HG03108 (cell line): Measurements from ENCODE around the gene OR51T1.
"Not testable (repeated sequence)": the region's sequence is repeated elsewhere in the genome, so short reads cannot be mapped to it uniquely, and the experiment has no call there.

Source experiments
- ATAC-seq: cut with Tn5 transposase; IDR thresholded peaks from one replicate; pipeline ENCODE4 v1.9.1; 2021; ENCODE audit warnings: moderate library complexity; ENCODE audit not compliant: unreplicated experiment

Gene OR51T1, protein sequence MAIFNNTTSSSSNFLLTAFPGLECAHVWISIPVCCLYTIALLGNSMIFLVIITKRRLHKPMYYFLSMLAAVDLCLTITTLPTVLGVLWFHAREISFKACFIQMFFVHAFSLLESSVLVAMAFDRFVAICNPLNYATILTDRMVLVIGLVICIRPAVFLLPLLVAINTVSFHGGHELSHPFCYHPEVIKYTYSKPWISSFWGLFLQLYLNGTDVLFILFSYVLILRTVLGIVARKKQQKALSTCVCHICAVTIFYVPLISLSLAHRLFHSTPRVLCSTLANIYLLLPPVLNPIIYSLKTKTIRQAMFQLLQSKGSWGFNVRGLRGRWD

DNA sequence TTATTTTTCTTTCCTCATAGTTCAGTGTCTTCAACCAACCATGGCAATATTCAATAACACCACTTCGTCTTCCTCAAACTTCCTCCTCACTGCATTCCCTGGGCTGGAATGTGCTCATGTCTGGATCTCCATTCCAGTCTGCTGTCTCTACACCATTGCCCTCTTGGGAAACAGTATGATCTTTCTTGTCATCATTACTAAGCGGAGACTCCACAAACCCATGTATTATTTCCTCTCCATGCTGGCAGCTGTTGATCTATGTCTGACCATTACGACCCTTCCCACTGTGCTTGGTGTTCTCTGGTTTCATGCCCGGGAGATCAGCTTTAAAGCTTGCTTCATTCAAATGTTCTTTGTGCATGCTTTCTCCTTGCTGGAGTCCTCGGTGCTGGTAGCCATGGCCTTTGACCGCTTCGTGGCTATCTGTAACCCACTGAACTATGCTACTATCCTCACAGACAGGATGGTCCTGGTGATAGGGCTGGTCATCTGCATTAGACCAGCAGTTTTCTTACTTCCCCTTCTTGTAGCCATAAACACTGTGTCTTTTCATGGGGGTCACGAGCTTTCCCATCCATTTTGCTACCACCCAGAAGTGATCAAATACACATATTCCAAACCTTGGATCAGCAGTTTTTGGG, at the start of gene OR51T1:
TSS of gene OR51T1 (plus strand) at position 41 of the 641 bp plus-strand sequence. CDS start at position 41, 0 bp downstream.
- no peak for ATAC-seq

DNA sequence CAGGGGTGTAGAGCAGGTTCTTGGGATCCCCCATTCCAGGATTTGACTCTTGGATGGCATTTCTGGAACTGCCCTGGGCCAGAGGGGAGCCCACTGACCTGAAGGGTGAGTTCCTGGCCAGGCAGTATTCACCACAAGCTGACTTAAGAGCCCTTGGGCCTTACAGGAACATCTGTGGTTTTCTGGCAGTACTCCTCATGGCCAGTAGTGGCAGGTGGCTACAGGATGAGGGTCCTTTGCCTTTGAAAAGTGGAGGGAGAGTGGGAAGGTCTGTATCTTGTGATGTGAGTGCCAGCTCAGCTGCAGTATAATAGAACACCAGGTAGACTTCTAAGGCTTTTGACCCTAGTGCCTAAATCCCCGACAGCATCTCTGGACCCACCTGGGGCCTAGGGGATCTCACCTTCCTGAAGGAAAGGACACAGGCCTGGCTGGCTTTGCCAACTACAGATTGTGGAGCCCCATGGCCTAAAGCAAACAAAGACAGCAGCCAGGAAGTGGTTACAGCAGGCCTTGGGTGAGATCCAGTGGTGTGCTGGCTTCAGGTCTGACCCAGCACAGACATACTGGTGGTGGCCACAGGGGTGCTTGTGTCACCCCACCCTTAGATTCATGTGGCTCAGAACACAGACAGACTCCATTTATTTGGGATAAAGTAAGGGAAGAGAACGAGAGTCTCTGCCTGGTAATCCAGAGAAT, 41.7 kb upstream of the OR51T1 start:
- ATAC-seq, result no peak

DNA sequence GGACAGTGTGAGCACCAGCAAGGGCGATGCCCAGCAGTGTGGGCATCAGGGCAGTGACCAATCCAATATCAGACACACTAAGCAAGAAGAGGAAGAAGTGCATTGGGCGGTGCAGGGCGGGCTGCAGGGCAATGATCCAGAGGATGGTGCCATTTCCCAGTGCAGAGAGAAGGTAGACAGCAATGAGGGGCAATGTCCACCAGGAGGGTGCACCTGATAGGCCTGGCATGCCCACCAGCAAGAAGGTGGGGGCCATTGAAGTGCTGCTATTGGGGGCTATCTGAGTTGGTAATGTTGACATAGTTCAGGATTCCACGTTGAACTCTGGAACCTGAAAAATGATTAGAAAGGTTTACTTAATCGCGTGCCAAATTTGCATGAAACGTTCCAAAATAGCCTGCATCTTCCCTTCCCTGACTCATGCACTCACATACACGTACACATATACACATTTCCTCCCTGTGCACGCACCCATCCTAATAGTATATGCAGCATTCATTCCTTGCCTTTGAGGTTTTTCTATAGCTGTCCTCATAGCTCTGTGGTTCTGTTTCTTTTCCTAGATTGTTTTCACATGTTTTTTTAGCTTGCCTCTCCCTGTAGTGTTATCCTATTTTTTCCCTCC, 32.7 kb upstream of the OR51T1 start, which contains the start of gene OR51S1:
TSS of gene OR51S1 (minus strand) at position 301 of the 625 bp plus-strand sequence. CDS start at position 301, 0 bp downstream.
- no peak for ATAC-seq

DNA sequence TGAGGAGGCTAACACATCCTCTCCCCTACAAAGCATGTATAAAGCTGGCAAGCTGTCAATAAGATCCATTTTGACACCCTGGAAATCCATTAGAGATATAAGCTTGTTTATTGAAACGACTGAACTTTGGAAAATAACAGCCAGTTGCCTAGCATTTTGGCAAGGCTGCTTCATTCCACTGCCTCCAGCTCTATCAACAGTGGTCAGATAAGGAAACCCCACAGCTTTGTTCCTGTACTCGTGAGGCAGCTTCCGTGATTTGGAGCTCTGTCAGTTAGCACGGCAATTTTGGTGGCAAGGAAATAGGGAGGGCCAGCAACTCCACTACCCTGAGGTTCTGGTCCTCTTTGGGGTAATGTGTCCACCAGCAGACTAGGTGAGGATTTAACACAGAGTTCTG, 30.7 kb upstream of the OR51T1 start:
- no peak for ATAC-seq

DNA sequence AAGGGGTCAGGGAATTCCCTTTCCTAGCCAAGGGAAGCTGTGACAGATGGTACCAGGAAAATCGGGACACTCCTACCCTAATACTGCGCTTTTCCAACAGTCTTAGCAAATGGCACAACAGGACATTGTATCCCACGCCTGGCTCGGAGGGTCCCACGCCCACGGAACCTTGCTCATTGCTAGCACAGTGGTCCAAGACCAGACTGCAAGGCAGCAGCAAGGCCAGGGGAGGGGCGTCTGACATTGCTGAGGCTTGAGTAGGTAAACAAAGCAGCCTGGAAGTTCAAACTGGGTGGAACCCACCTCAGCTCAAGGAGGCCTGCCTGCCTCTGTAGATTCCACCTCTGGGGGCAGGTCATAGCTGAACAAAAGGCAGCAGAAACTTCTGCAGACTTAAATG, 27.4 kb upstream of the OR51T1 start:
- ATAC-seq, result not testable (repeated sequence)

DNA sequence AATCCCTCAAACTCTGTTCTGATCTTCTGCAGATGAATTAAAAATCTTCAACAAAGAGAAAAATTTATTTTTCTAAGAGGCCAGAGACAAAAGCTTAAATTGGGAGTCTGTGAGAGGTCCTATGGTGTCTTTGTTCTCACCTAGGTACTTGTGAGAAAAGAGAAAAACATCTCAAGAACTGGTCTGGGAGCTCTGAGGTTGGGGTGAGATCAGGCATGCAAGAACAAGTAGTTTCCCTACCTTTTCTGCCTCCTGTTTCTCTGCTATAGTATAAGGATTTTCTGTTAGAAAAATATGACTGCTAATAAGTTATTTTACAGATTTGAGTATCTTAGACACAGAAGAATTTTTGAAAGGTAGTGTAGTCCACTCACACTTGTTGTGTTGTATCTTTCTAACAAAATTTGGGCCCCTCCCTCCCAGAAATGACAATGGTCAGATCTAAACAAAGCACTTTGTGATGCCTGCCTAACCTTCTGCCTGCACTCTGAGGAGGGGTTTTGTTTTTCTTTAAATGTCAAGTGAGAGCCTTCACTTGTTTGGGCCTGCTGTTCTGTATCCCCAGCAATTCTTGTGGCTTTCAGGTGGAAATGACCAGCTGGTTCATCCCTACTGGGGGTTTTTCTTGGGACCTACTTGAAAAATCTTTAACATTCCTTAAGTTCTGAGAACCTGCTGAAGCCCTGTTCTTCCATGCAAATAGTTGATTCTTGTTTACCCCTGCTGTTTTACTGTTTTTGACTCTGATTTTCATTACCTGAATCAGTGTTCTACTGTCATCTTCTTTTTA, 19.1 kb upstream of the OR51T1 start:
- no peak for ATAC-seq

DNA sequence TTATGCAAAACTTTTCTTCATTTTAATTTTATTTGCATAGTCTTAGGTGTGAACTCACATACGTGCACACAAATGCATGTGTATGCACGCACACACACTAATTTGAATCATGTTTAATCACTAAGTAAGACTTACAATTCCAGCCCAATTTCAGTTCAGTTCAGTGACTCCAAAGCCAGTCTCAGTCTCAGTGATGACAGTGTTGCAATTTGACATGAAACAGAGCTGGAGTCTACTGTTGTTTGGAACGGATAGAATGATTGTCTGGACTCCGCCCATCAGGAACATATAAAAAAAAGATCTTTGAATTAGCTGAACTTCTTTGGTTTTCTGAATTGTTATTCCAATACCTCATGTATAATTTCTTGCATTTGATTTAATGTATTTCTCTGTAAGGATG, 17.8 kb upstream of the OR51T1 start:
- no peak for ATAC-seq

DNA sequence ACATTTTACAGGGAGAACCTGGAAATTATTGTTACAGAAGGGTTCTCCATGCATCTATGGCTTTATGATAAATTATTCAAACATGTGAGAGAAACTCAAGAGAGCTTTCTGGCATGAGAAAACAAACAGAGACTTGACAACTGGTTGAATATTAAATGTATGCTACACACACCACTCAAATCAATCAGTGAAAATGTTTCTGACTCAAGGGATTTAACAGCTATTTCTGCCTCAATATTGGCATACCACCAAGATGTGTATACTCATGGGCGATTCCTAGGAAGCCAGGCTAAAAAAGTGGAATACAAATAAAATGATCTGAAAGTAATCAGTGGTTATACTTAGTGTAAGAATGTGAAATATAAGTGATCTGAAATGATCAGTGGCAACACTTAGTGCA, 15.8 kb upstream of the OR51T1 start:
- no peak for ATAC-seq

DNA sequence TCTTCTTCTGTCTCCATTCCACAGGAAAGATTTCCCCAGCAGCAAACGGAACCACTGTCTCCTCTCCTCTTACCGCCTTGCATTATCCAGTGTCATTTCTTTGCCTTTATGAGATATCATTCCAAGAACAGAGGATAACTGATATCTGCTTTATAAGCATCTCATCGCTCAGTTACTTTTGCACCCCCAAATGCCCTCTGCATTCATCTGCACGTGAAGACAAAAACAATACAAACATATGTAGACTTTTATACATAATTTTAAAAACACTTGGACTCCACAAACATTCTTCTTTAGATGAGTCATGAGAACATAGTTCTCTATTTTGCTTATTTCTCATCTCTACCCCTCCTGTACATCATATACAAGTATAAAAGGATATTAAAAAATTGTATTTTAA, 512 bp upstream of the OR51T1 start:
- ATAC-seq, result no peak

DNA sequence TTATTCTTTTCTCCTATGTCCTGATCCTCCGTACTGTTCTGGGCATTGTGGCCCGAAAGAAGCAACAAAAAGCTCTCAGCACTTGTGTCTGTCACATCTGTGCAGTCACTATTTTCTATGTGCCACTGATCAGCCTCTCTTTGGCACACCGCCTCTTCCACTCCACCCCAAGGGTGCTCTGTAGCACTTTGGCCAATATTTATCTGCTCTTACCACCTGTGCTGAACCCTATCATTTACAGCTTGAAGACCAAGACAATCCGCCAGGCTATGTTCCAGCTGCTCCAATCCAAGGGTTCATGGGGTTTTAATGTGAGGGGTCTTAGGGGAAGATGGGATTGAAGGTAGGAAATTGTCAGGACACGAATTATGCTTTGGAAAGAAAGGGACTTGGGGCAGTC, 843 bp downstream of the OR51T1 start:
- ATAC-seq, result no peak

DNA sequence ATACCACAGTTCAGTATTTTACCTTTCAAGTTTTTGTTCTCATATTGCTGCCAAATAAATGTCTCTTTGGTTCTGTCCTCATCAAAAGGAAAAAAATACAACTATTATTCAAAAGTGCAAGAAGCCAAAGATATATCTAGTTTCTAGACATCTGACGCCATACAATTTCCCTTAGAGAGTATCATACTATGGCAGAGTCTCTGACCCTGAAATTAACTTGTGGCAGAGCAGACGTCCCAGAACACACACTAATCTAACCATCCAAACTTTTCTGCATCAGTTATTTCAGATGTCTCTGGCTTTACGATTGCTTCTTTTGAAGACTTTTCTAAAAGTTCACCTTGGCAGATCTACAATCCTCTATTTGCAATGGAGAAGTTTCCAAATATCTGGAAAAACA, 2.7 kb downstream of the OR51T1 start:
- ATAC-seq, result no peak

DNA sequence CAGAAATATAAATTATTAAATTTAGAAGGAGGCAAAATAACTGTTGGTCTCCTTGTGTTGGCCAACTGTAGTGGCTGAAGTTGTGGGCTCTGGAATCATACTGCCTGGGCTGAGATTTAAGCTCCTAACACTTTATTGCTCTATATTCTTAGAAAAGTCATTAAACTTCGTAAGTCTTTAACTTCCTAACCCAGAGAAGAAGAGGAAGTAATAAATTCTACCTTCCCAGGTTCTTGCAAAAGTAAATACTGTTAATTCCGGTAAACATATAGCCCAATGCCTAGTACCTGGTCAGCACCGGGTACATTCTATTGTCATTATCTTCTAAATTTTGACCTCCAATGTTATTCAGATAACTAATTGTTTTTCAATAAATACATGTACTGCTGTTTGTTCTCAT, 4.5 kb downstream of the OR51T1 start:
- no peak for ATAC-seq

DNA sequence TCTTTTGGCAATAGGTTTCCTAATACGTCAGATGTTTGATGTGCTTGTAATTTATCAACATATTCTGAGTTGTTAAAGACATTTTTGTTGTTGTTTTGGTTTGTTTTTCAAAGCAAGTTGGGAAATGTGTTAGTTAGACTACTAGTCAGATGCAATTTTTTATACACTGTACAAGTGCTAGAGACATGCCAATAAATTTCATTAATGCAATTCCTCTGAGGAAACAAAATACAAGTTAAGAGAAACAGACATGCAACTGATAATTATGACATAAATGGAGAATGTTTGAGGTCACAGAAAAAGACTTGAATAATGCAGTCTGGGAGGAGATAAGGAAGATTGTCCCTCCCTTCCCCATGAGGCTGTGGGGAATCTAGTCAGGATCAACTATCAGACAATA, 5.9 kb downstream of the OR51T1 start:
- ATAC-seq, result no peak

DNA sequence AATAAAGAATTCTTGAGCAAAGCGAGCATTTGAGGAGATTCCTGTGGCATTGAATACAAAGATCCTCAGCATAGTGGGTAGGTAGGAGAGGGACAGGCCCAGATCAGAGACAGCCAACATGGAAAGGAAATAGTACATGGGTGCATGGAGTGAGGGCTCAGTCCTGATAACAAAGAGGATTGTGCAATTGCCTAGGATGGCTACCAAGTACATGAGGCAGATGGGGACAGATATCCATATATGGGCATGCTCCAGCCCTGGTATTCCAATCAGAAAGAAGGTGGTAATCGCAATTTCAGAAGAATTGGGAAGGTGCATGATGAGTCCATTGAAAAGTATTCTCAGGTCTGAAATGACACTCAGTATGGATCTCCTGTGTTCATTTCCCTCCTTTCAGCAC, 8.6 kb downstream of the OR51T1 start:
- ATAC-seq, result no peak

DNA sequence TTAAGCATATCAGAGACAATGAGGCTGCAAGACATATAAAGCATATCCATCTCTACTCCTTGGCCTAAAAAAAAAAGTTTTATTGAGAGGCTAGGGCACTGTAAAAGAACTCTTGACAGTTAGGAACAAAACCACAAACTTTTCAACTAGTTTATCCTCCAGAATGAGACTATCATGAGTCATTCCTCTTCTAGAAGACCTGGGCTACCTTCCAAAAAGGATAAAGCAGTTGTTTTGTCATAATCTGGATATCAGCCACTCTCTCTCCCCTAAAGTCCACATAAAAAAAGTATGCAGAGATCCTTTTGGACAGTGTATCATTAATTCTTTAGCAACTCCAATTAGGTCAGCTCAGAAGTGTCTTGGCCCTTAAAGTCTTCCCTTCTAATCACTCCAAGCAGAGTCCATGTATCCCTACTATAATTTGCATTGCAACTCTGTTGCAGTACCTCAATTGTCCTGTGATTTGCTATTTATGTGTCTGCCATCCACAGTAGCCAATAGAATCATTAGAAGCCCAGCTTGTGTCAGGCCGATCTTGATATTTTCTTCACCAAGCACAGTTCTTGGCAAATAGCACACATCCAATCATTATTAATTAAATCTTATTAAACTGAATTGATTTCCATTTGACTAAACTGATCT, 10.4 kb downstream of the OR51T1 start:
- no peak for ATAC-seq

DNA sequence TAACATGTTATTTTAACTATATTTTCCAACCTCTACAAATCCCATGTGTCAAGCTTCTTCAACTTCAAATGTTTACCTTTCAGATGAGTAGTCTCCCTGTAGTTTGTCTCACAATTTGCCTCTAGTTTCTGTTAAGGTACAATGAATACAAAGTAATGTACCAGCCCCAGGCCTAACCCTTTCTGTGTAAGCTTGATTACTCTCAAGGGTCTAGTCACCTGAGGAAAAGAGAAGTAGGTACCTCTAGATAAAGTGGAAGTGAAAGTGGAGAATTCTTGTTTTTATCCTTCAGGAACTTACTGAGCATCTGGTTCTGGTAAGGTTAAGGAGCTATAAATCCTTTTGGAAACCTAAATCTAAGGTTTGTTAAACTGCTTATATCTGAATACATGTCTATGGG, 21.8 kb downstream of the OR51T1 start, which contains the start of gene OR51A7:
TSS of gene OR51A7 (plus strand) at position 300 of the 400 bp plus-strand sequence. CDS start 3,587 bp downstream, outside the sequence.
- ATAC-seq, result no peak

DNA sequence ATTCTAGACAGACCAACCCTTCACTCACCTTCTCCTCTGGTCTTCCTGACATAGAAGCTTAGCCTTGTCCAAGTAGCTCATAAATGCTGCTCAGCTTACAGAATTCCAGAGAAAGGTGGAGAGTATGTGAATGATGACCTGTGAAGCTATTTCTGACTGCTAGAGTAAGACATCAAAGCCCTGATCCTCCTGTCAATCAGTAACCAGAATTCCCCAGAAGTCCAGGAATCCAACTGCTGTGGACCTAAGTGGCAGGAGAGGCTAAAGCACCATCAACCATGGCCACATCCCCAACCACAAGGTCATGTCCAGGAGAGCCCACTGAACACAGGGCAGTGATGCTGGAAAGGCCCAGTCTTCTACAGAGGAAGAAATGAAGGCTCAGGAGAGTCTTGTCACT, 34.9 kb downstream of the OR51T1 start:
- no peak for ATAC-seq

DNA sequence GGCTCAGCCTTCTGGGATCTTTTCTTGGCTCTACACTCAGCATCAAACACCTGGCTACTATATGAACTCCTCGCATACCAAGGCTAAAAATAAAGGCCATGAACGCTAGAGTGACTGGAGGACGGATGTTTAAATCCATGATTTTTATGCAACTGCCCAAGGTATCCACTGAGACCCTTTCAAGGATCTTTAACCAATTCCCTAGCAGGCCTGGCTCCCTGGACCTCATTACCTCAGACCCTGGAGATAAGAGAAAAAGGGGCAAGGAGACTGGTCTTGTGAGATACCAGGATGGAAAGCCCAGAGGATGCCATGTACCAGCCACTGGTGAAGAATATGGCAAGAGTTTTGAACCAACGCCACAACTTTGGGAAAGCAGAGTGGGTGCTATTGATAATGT, 37.5 kb downstream of the OR51T1 start, which contains the start of gene OR51G2:
TSS of gene OR51G2 (minus strand) at position 101 of the 400 bp plus-strand sequence. CDS start 3,687 bp downstream, outside the sequence.
- no peak for ATAC-seq

DNA sequence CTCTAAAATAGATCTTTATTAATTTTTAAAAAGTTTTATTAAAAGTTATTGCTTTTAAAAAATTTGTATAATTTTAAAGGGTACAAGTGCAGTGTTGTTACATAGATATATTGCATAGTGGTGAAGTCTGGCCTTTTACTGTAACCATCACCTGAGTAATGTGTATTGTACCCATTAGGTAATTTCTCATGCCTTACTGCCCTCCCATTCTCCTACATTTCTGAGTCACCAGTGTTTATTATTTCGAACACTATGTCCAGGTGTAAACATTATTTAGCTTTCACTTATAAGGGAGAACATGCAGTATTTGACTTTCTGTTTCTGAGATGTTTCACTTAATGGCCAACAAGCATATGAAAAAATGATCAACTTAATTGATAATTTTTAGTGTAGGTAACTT, 40.1 kb downstream of the OR51T1 start:
- no peak for ATAC-seq

DNA sequence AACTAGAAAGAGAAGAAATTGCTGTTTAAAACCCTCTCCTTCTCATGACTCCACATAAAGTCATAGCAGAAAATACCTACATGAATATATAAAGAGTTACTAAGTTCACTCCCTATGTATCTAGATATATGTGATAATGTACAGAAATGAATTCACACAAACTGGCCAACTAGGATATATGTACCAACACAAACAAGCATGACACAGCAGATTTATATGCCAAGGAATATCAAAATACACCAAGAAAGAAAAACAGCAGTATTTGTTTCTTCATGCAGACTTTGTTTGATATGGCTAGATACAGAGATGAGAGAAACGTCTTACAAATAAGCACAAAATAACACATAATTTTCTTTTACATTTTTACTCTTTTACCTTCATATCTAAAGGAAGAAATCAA, 40.6 kb downstream of the OR51T1 start:
- no peak for ATAC-seq
